ENCODE measurements around the gene PHLDB1.

- TF ChIP-seq CTCF (IDR thresholded peaks at IDR 0.05): no peak
- no peak for TF ChIP-seq POLR2A (IDR thresholded peaks at IDR 0.05)
These were observed 46.6 kb upstream of the PHLDB1 start for GRCh38 chr11:118560806-118561205.
